ENCODE data around the gene LINGO3. TPM values are rescaled to one million over a fixed set of nuclear protein-coding genes. Genes with fewer than 3 reads are reported as not detected.

Gene LINGO3
- total RNA-seq, 4 donors from 2014 or later = not detected

DNA sequence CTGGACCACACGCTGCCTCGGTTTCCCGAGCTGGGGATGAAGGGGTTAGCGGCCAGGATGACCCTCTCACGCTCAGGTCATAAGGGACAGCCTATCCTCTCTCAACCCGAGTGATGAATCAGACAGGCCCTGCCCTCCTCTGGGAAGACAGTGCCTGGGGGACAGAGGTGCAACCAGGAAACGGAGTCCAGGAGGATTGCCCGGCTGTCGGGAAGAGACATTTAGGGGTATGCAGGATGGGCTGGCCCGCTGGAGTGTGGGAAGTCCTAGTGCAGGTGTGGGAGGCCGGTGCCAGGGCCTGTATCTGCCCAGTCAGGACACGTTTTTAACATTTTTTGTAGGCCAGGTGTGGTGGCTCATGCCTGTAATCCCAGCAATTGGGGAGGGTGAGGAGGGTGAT, 12.1 kb upstream of the LINGO3 start:
- Histone ChIP-seq H3K9me3 (peaks cover 0 to 7% (median 5%) of the 10 kb centered on the region in 4 donors), H3K4me3 (no peak overlapping the region), H3K27ac (replicated peaks in 1 of 4) (no peak overlapping the region), H3K4me1 (peaks cover 0 to 7% (median 3%) of the 10 kb centered on the region in 4 donors), H3K36me3 (peaks cover 5 to 41% (median 40%) of the 10 kb centered on the region in 4 donors), H3K27me3 (no peaks in the 10 kb centered on the region)
- TF ChIP-seq POLR2A (IDR thresholded peaks at IDR 0.05; ENCODE audit: low read depth) (no peak), CTCF (IDR thresholded peaks at IDR 0.05) (no peak), POLR2AphosphoS5 (IDR thresholded peaks at IDR 0.05) (no peak), EP300 (IDR thresholded peaks at IDR 0.05) (no peak)
- no peak for DNase-seq (ENCODE audit: extremely low spot score)
- intact Hi-C loops (cut with DNase I) = no loop called here
- WGBS = 72% methylated on average over 6 of the region's 12 CpGs

- Histone ChIP-seq H3K36me3 (peaks cover 5 to 36% (median 35%) of the 10 kb centered on the region in 4 donors), H3K27ac (replicated peaks in 1 of 4) (no peak overlapping the region), H3K9me3 (peaks cover 0 to 12% (median 8%) of the 10 kb centered on the region in 4 donors), H3K4me1 (peaks cover 0 to 7% (median 3%) of the 10 kb centered on the region in 4 donors), H3K27me3 (no peaks in the 10 kb centered on the region), H3K4me3 (no peak overlapping the region)
- intact Hi-C loops (cut with DNase I) = no loop called here
- WGBS = 96% methylated on average over 11 of the region's 20 CpGs
- TF ChIP-seq EP300 (IDR thresholded peaks at IDR 0.05) = no peak
- no peak for TF ChIP-seq CTCF (IDR thresholded peaks at IDR 0.05)
- no peak for TF ChIP-seq POLR2A (IDR thresholded peaks at IDR 0.05; ENCODE audit: low read depth)
- TF ChIP-seq POLR2AphosphoS5 (IDR thresholded peaks at IDR 0.05) = no peak
- no peak for DNase-seq (ENCODE audit: extremely low spot score)
Observed at GRCh38 chr19:2319551-2319950, 11.6 kb upstream of the LINGO3 start.

GRCh38 chr19:2318923-2319322, 11.0 kb upstream of the LINGO3 start:
- intact Hi-C loops (cut with DNase I) = no loop called here
- TF ChIP-seq POLR2AphosphoS5 (IDR thresholded peaks at IDR 0.05) (no peak), EP300 (IDR thresholded peaks at IDR 0.05) (no peak), POLR2A (IDR thresholded peaks at IDR 0.05; ENCODE audit: low read depth) (no peak), CTCF (IDR thresholded peaks at IDR 0.05) (no peak)
- Histone ChIP-seq H3K4me1 (peaks cover 0 to 7% (median 3%) of the 10 kb centered on the region in 4 donors), H3K27me3 (peaks cover 0 to 2% (median 0%) of the 10 kb centered on the region in 4 donors), H3K9me3 (peaks cover 0 to 14% (median 9%) of the 10 kb centered on the region in 4 donors), H3K36me3 (peaks cover 5 to 30% (median 29%) of the 10 kb centered on the region in 4 donors), H3K4me3 (no peak overlapping the region), H3K27ac (replicated peaks in 1 of 4) (no peak overlapping the region)
- WGBS = 92% methylated on average over 6 of the region's 6 CpGs
- no peak for DNase-seq (ENCODE audit: extremely low spot score)

- Histone ChIP-seq H3K27me3 (peaks cover 0 to 13% (median 5%) of the 10 kb centered on the region in 4 donors), H3K9me3 (peaks cover 0 to 14% (median 9%) of the 10 kb centered on the region in 4 donors), H3K4me1 (peaks cover 0 to 7% (median 3%) of the 10 kb centered on the region in 4 donors), H3K27ac (replicated peaks in 1 of 4) (no peak overlapping the region), H3K36me3 (peaks cover 0 to 18% (median 17%) of the 10 kb centered on the region in 4 donors), H3K4me3 (no peak overlapping the region)
- no peak for DNase-seq (ENCODE audit: extremely low spot score)
- 90% methylated on average over 18 of the region's 25 CpGs for WGBS
- intact Hi-C loops (cut with DNase I) = no loop called here
- TF ChIP-seq EP300 (IDR thresholded peaks at IDR 0.05) = no peak
- TF ChIP-seq POLR2AphosphoS5 (IDR thresholded peaks at IDR 0.05) = no peak
- no peak for TF ChIP-seq CTCF (IDR thresholded peaks at IDR 0.05)
- TF ChIP-seq POLR2A (IDR thresholded peaks at IDR 0.05; ENCODE audit: low read depth) = no peak
Observed at GRCh38 chr19:2317756-2318155, 9.8 kb upstream of the LINGO3 start.

DNA sequence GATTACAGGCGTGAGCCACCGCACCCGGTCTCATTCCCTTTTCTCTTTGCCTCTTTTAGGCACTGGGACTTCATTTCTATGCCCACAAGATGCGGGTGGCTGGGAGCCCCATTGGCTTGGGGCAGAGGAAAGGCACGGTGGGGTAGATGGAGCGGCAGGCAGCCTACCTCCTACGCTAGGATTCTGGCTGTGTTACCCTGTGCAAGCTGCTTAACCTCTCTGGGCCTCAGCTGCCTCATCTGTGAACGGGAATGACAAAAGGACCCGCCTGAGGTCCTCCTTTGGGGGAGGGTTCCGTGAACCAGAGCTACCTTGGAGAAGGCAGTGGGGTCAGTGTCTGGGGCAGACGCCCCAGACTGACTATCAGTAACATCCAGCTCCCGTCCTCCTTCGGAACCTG, 9.3 kb upstream of the LINGO3 start:
- no peak for TF ChIP-seq EP300 (IDR thresholded peaks at IDR 0.05)
- TF ChIP-seq POLR2AphosphoS5 (IDR thresholded peaks at IDR 0.05) = no peak
- no peak for TF ChIP-seq POLR2A (IDR thresholded peaks at IDR 0.05; ENCODE audit: low read depth)
- no peak for TF ChIP-seq CTCF (IDR thresholded peaks at IDR 0.05)
- DNase-seq (ENCODE audit: extremely low spot score) = no peak
- H3K4me3 ChIP-seq = no peak overlapping the region
- H3K9me3 ChIP-seq = peaks cover 0 to 14% (median 9%) of the 10 kb centered on the region in 4 donors
- peaks cover 0 to 7% (median 3%) of the 10 kb centered on the region in 4 donors for H3K4me1 ChIP-seq
- intact Hi-C loops (cut with DNase I) = no loop called here
- WGBS = 89% methylated on average over 13 of the region's 13 CpGs
- peaks cover 0 to 14% (median 13%) of the 10 kb centered on the region in 4 donors for H3K36me3 ChIP-seq
- peaks cover 0 to 18% (median 10%) of the 10 kb centered on the region in 4 donors for H3K27me3 ChIP-seq
- H3K27ac ChIP-seq (replicated peaks in 1 of 4) = no peak overlapping the region
